Measurements from ENCODE around the gene GPR45.

The GPR45 gene

GRCh38 chr2:105279126-105279525 lies 37.6 kb downstream of the GPR45 start:
- no peaks in the 10 kb centered on the region for H3K27me3 ChIP-seq (replicated peaks; ENCODE audit: control insufficient read depth, insufficient read depth, low read length)
- DNase-seq (ENCODE audit: extremely low read depth, insufficient read length): no peak
- no peak for TF ChIP-seq CTCF (IDR thresholded peaks at IDR 0.05; ENCODE audit: insufficient read depth, low read length, poor library complexity, severe bottlenecking)
- no peak overlapping the region for H3K4me3 ChIP-seq (replicated peaks; ENCODE audit: low read depth, low read length)
- peaks cover 28% of the 10 kb centered on the region for H3K36me3 ChIP-seq (ENCODE audit: control insufficient read depth, insufficient read depth, low read length)

- no peak overlapping the region for H3K4me3 ChIP-seq (replicated peaks; ENCODE audit: low read depth, low read length)
- no peak for TF ChIP-seq CTCF (IDR thresholded peaks at IDR 0.05; ENCODE audit: insufficient read depth, low read length, poor library complexity, severe bottlenecking)
- peaks cover 25% of the 10 kb centered on the region for H3K36me3 ChIP-seq (ENCODE audit: control insufficient read depth, insufficient read depth, low read length)
- H3K27me3 ChIP-seq (replicated peaks; ENCODE audit: control insufficient read depth, insufficient read depth, low read length): no peaks in the 10 kb centered on the region
- DNase-seq (ENCODE audit: extremely low read depth, insufficient read length): no peak
Measured at GRCh38 chr2:105280281-105280680, 38.7 kb downstream of the GPR45 start.

GRCh38 chr2:105283532-105283931 lies 42.0 kb downstream of the GPR45 start:
- TF ChIP-seq CTCF (IDR thresholded peaks at IDR 0.05; ENCODE audit: insufficient read depth, low read length, poor library complexity, severe bottlenecking): no peak
- H3K27me3 ChIP-seq (replicated peaks; ENCODE audit: control insufficient read depth, insufficient read depth, low read length): no peaks in the 10 kb centered on the region
- DNase-seq (ENCODE audit: extremely low read depth, insufficient read length): no peak
- peaks cover 28% of the 10 kb centered on the region for H3K36me3 ChIP-seq (ENCODE audit: control insufficient read depth, insufficient read depth, low read length)
- H3K4me3 ChIP-seq (replicated peaks; ENCODE audit: low read depth, low read length): no peak overlapping the region

- Histone ChIP-seq H3K36me3 (ENCODE audit: control insufficient read depth, insufficient read depth, low read length) (peaks cover 16% of the 10 kb centered on the region), H3K4me3 (replicated peaks; ENCODE audit: low read depth, low read length) (no peak overlapping the region), H3K27me3 (replicated peaks; ENCODE audit: control insufficient read depth, insufficient read depth, low read length) (no peaks in the 10 kb centered on the region)
- no peak for DNase-seq (ENCODE audit: extremely low read depth, insufficient read length)
- peak; percentile 40 for TF ChIP-seq CTCF (IDR thresholded peaks at IDR 0.05; ENCODE audit: insufficient read depth, low read length, poor library complexity, severe bottlenecking)
Measured at GRCh38 chr2:105287692-105288091, 46.1 kb downstream of the GPR45 start.

- H3K27me3 ChIP-seq (replicated peaks; ENCODE audit: control insufficient read depth, insufficient read depth, low read length): no peaks in the 10 kb centered on the region
- TF ChIP-seq CTCF (IDR thresholded peaks at IDR 0.05; ENCODE audit: insufficient read depth, low read length, poor library complexity, severe bottlenecking): no peak
- H3K36me3 ChIP-seq (ENCODE audit: control insufficient read depth, insufficient read depth, low read length): peaks cover 16% of the 10 kb centered on the region
- DNase-seq (ENCODE audit: extremely low read depth, insufficient read length): no peak
- no peak overlapping the region for H3K4me3 ChIP-seq (replicated peaks; ENCODE audit: low read depth, low read length)
Measured at GRCh38 chr2:105288133-105288532, 46.6 kb downstream of the GPR45 start.

- H3K36me3 ChIP-seq (ENCODE audit: control insufficient read depth, insufficient read depth, low read length): peaks cover 19% of the 10 kb centered on the region
Measured at GRCh38 chr2:105290981-105291660, 49.6 kb downstream of the GPR45 start.

More at GRCh38 chr2:105290981-105291660, 49.6 kb downstream of the GPR45 start:
- no peak for DNase-seq (ENCODE audit: extremely low read depth, insufficient read length)
- H3K27me3 ChIP-seq (replicated peaks; ENCODE audit: control insufficient read depth, insufficient read depth, low read length): no peaks in the 10 kb centered on the region
- no peak overlapping the region for H3K4me3 ChIP-seq (replicated peaks; ENCODE audit: low read depth, low read length)
- TF ChIP-seq CTCF (IDR thresholded peaks at IDR 0.05; ENCODE audit: insufficient read depth, low read length, poor library complexity, severe bottlenecking): no peak

Measured in GM06990 (cell line).